RCC 7860 (cell line): ENCODE results near the gene IKZF1.
"Not testable (repeated sequence)": the region's sequence is repeated elsewhere in the genome, so short reads cannot be mapped to it uniquely, and the experiment has no call there.

ENCODE experiments used
- DNase-seq: peaks from one replicate; pipeline ENCODE4 v3.0.0-alpha.2; 2015; ENCODE audit warnings: low spot score
- FAIRE-seq: peaks from 2 replicates; lab custom pipeline; 2012; peaks lifted over from hg19 to GRCh38; lab: Jason Lieb, UNC

The IKZF1 gene

GRCh38 chr7:50331564-50332208 lies 27.2 kb downstream of the IKZF1 start:
- DNase-seq: no peak
- FAIRE-seq: no peak

DNA sequence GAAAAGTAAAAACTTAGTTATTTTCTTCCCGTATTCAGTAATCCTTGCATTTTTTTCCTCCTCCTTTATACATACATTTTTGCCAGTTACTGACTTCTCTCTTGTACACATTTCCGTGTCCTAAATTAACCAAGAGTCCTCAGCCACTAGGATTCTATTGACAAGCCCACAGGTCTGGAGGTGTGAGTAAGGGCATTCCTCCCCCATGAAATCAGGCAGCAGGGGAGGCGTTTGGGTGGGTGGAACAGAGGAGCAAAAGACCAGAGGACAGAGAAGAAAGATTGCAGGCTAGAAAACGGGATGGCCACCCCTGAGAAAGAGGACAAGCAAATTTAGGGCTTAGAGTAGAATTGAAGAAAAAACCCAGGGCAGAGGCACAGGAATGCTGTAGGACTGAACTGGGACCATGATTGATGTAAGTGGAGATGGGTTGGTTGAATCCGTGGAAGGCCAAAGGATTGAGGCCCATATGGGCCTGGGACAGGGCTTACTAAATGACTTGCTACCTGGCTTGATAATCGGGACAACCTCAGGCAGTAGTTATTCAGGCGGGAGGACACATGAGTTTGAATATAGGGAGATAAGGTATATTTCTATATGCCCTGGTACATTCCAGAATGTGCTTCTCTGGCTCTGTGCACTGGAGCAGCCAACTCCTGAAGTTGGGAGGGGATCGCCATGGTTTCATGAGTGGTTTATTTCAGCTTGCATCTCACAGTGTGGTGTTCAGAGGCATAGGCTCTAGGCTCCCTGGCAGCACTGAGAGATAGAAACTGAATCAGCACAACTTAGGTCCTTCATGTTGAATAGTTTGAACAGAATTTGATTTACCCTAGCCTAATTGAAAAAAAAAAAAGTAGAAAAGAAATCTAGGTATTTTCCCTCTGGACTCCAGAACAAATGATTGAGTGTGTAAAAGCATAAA lies 28.0 kb downstream of the IKZF1 start:
- DNase-seq (no peak), FAIRE-seq (no peak)

GRCh38 chr7:50333221-50333651 lies 28.7 kb downstream of the IKZF1 start:
- FAIRE-seq (no peak), DNase-seq (no peak)

DNA sequence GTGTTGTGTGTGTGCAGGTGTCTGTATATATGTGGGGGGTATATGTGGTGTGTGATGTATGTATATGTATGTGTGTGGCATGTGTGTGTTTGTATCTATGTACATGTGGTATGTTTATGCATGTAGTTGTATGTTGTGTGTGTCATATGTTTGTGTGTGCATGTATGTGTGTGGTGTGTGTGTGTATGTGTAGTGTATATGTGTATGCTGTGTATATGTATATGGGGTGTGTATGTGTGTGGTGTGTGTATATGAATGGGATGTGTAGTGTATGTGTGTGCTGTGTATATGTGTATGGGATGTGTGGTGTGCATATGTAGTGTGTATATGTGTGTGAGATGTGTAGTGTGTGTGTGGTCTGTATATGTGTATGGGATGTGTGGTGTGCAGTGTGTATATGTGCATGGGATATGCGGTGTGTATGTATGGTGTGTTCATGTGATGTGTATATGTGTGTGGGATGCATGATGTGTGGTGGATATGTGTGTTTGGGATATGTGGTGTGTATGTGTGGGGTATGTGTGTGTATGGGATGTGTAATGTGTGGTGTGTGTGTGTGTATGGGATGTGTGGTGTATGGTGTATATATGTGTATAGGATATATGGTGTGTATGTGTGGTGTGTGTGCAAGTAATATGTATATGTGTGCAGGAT lies 30.0 kb downstream of the IKZF1 start:
- FAIRE-seq: no peak
- no peak for DNase-seq

DNA sequence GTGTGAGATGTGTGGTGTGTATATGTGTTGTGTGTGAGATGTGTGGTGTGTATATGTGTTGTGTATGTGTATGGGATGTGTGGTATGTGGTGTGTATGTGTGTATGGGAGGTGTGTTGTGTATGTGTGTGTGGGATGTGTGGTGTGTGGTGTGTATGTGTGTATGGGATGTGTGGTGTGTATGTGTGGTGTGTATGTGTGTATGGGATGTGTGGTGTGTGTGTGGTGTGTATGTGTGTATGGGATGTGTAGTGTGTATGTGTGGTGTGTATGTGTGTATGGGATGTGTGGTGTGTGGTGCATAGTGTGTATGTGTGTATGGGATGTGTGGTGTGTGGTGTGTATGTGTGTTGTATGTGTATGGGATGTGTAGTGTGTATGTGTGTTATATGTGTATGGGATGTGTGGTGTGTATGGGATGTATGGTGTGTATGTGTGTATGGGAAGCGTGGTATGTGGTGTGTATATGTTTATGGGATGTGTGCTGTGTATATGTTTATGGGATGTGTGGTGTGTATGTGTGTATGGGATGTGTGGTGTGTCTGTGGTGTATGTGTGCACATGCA lies 30.8 kb downstream of the IKZF1 start:
- no peak for DNase-seq
- no peak for FAIRE-seq

DNA sequence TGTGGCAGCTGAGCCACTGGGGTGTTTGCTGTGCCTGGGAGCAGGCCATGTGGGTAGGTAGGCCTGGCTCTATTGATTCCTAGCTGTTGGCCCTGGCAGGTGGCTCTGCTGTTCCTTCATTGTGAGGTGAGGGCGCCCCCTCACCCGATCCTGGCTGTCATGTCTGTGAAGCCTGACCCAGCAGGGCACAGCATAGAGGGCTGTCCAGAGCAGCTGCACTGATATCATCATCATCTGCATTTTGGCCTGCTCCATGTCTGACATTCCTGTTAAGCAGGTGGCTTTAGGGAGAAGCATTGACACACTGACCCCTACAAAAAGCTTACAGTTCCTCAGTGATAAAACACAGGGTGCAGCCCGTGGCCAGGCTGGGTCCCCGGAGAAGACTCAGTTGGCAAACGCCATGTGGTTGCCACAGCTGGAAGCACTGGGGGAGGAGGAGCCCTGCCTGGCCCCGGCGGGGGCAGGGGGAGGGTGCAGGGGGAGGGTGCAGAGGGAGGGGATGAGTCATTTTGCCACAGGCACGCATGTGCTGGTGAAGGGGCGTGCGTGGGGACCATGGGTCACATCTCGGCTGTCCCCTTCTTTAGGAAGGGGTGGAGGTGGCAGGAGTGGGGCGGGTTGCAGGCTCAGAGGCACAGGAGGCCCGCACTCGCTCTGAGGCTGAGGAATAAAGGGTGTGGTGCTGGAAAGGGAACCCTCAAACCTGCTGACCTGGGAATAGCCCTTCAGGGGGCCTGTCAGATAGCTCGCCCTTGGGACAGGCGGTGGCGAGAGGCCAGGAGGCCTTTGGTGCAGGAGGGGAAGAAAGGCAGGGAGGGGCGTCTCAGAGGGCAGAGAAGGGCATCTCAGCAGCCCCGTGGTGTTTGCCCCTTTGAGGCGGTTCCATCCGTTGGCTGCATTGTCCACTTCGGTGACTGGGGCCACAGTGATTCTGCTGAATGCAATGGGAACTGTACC lies 31.6 kb downstream of the IKZF1 start:
- DNase-seq (no peak), FAIRE-seq (no peak)

GRCh38 chr7:50336894-50337703 lies 32.6 kb downstream of the IKZF1 start:
- no peak for FAIRE-seq

DNA sequence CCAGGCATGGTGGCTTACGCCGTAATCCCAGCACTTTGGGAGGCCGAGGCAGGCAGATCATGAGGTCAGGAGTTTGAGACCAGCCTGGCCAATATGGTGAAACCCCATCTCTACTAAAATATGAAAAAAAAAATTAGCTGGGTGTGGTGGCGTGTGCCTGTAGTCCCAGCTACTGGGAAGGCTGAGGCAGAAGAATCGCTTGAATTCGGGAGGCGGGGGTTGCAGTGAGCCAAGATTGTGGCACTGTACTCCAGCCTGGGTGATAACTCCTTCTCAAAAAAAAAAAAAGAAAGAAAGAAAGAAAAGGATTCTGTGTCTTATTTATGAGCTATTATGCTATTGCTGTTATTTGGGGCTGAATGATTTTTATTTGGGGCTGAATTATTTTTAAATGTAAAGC lies 35.0 kb downstream of the IKZF1 start:
- FAIRE-seq, DNase-seq: not testable (repeated sequence)

More at GRCh38 chr7:50336894-50337703, 32.6 kb downstream of the IKZF1 start:
- no peak for DNase-seq

GRCh38 chr7:50339990-50340500 lies 35.5 kb downstream of the IKZF1 start:
- DNase-seq: no peak

GRCh38 chr7:50341724-50342123 lies 37.2 kb downstream of the IKZF1 start:
- FAIRE-seq (no peak), DNase-seq (no peak)

More at GRCh38 chr7:50339990-50340500, 35.5 kb downstream of the IKZF1 start:
- FAIRE-seq: no peak

GRCh38 chr7:50342616-50343114 lies 38.1 kb downstream of the IKZF1 start:
- DNase-seq (no peak), FAIRE-seq (no peak)

- no peak for FAIRE-seq
- no peak for DNase-seq
Measured at GRCh38 chr7:50346545-50347497, 42.3 kb downstream of the IKZF1 start.

DNA sequence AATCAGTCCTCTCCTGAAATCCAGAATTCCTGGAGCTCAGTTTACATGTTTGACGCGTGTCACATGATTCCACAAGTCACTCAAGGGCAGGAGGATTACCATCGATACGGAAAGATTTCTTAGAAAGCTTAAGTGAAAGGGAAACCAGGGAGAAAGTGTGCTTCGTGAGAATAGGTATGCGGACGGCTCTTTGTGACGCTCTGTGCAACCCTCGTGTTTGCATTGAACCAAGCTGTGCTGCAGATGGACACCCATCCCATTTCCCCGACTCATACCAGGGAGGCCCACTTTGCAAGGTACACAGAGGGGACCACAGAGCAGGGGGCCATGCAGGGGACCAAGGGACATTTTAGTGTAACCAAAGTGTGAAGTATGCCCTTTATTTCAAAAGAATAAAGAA lies 43.2 kb downstream of the IKZF1 start:
- no peak for FAIRE-seq
- no peak for DNase-seq

GRCh38 chr7:50348469-50349162 lies 44.1 kb downstream of the IKZF1 start:
- FAIRE-seq (no peak), DNase-seq (no peak)

DNA sequence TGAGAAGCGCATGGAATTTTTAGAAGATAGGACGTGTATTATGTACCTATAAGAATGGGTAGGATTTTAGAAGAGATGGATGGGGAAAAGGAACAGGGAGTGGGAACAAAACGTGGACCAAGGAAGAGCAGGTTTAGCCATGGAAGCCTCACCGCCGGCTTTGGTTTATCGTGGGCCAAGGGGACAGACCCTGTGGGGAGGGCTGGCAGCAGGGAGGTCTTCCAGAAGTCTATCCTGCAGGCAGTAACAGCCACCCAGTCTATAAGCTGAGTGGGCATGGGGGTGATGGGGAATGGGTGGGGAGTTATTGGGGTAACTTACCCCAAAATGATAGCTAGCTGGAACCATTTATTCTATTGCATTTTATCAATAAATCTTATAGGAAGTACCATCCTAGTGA lies 44.9 kb downstream of the IKZF1 start:
- FAIRE-seq: no peak
- no peak for DNase-seq

DNA sequence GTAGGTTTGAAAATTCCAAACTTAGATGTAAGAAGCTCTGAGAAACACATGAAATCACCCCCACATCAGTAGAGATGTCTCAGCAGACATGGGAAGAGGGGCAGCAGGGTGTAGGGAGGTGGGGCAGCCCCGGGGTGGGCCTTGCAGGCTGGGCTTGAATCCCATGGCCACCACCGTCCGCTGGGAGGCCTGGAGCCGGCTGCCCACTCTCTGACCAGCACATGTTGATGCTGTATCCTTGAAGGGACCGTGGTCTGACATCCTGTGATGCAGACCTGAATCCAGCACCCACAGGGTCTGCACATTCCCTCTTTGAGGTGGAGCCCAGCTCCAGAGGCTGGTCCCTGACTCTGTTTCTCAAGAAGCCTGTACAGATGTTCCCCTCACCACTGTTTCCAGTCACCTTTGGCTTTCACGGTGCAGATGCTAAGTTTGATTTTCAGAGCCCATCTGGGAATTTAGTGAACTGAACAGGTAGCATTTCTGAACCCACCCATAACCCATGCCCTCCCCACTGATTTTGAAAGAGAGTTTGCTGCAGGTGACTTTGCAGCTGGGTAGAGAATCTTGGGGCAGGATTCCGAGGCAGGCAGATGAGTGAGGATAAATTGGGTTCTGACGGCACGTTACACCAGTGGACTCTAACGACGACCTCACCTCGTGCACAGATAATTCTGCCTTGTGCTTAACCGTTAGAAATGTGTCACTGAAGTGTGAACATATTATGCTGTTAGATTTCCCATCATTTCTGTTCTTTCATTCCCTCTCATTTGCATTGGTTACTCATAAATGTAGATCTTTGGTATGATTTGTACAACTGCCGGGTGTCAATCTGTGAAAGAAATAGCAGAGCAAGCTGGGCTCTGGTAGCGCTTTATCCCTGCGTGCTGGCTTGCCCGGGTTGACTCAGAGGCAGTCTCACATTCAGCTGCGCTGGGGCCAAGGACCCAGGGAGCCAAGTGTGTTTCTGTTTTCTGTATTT lies 45.7 kb downstream of the IKZF1 start:
- DNase-seq: no peak

More for the DNA sequence above, 45.7 kb downstream of the IKZF1 start:
- FAIRE-seq: no peak
